HAP-1 (cell line): ENCODE measurements around the gene MPP4.
A peak's percentile ranks its signal among the peaks of the same experiment; 100 is the strongest.

Source experiments
- DNase-seq, 2 experiments: peaks; one replicate each; pipeline ENCODE4 v3.0.0-alpha.2; 2016 to 2020; ENCODE audit warnings: low spot score in 2 of 2
- H3K27me3 ChIP-seq: fragments of 250-450 bp; sonication (Bioruptor Pico); 2 replicates; pipeline ENCODE4 v1.5.1; 2020; ENCODE audit warnings: low read depth, mild to moderate bottlenecking, moderate library complexity
- H3K36me3 ChIP-seq: fragments of 250-450 bp; sonication (Bioruptor Pico); replicated peaks from 2 replicates; pipeline ENCODE4 v1.5.1; 2020; ENCODE audit warnings: mild to moderate bottlenecking
- H3K4me1 ChIP-seq: fragments of 250-450 bp; sonication (Bioruptor Pico); 2 replicates; pipeline ENCODE4 v1.5.1; 2020; ENCODE audit warnings: mild to moderate bottlenecking
- H3K4me3 ChIP-seq: fragments of 250-450 bp; sonication (Bioruptor Pico); 2 replicates; pipeline ENCODE4 v1.5.1; 2020; ENCODE audit warnings: mild to moderate bottlenecking, moderate library complexity
- H3K9me3 ChIP-seq: fragments of 250-450 bp; sonication (Bioruptor Pico); 2 replicates; pipeline ENCODE4 v1.5.1; 2020; ENCODE audit warnings: mild to moderate bottlenecking, moderate library complexity
- in situ Hi-C: fragments of 300-500 bp; cut with MboI; formaldehyde crosslinking; loops from 3 replicates; pipeline ENCODE4 v1.14.3; 2020; ENCODE audit warnings: low sequenced_read_pairs, inconsistent platforms, mixed read lengths

The MPP4 gene

DNA sequence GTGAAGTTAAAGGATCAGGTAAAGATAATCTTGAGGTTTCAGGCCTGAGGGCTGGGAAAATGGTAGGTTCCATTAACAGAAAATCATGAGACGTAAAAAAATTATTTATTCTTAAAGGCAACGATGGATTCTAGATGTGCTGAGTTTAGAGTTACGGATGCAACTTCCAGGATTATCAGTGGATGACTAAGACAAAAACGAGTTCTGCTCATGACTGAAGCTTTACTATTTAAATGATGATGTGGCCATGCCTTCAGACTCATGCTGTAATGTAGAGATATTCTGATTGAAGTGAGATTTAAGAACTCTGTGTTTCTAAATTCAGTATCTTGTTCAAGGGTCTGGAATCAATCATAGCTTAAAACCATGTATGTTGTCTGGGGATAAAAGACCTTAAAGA lies 60.1 kb downstream of the MPP4 start:
- no peaks in the 10 kb centered on the region for H3K4me1 ChIP-seq
- H3K36me3 ChIP-seq, result peaks cover 13% of the 10 kb centered on the region
- H3K4me3 ChIP-seq, result no peak overlapping the region
- H3K9me3 ChIP-seq, result no peaks in the 10 kb centered on the region
- no peak for DNase-seq
- no peaks in the 10 kb centered on the region for H3K27me3 ChIP-seq
- in situ Hi-C loops, result no loop called here

DNA sequence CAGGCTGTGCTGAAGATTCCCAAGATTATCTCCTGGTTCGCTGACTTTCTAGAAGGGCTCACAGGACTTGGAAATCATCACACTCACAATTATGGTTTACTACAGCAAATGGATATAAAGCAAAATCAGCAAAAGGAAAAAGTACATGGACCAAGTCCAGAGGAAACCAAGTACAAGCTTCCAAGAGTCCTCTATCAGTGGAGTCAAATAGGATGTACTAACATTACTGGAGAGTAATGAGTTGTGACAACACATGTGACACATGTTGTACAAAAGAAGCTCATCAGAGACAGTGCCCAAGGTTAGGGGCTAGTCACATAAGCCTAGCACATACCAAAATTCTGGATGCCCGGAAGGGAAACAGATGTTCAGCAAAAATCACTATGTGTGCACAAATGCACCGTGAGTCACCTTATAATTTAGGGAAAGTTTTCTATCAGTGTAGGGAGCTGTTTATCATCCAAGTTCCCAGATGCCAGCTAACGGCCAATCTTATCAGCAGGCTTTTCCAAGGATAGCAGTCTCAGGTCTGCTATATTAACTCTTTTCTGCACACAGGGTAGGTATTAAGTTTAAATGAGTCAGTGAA lies 64.7 kb downstream of the MPP4 start:
- Histone ChIP-seq H3K4me3 (no peak overlapping the region), H3K36me3 (peaks cover 27% of the 10 kb centered on the region), H3K4me1 (0 out of 2 replicates have a peak, but pooled peaks cover 5% of the 10 kb centered on the region), H3K27me3 (no peaks in the 10 kb centered on the region), H3K9me3 (no peaks in the 10 kb centered on the region)
- DNase-seq, result no peak
- in situ Hi-C loops, result no loop called here

DNA sequence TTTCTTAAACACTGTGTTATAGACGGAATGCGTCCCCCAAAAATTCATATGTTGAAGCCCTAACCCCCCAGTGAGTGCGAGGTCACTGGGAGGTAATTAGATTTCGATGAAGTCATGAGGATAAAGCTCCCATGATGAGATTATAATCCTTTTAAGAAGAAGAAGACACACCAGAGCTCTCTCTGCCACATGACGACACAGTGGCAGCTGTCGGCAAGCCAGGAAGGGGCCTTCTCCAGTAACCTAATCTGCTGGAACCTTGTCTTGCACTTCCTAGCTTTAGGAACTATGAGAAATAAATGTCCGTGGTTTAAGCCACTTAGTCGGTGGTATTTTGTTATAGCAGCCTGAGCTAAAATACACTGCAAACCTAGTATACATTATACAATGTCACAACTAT lies 67.4 kb downstream of the MPP4 start:
- Histone ChIP-seq H3K27me3 (no peaks in the 10 kb centered on the region), H3K9me3 (no peaks in the 10 kb centered on the region), H3K4me3 (no peak overlapping the region), H3K36me3 (peaks cover 15% of the 10 kb centered on the region), H3K4me1 (0 out of 2 replicates have a peak, but pooled peaks cover 5% of the 10 kb centered on the region)
- no peak for DNase-seq
- in situ Hi-C loops, result no loop called here

DNA sequence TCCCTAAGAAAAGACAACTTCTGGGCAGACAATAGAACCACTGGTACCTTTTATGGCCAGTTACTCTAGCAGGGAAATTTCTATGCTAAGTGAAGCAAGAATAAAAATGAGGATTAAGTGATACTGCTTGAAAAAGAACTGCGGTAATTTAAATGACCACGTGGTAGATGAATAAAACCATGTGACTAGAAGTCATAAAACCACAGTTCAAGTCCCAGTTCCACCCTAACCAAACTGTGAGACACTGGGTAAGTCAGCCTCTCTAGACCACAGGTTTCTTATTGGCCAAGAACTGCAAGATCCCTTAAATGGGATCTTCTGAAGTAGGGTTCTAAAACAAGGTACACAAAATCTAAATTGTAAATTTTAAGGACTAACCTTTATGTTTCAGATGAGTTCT lies 67.9 kb downstream of the MPP4 start:
- H3K4me1 ChIP-seq, result 0 out of 2 replicates have a peak, but pooled peaks cover 5% of the 10 kb centered on the region
- H3K4me3 ChIP-seq, result no peak overlapping the region
- H3K27me3 ChIP-seq, result no peaks in the 10 kb centered on the region
- in situ Hi-C loops, result no loop called here
- DNase-seq, result peak in 1 of 2 experiments; percentile 41
- H3K36me3 ChIP-seq, result peaks cover 13% of the 10 kb centered on the region
- no peaks in the 10 kb centered on the region for H3K9me3 ChIP-seq

DNA sequence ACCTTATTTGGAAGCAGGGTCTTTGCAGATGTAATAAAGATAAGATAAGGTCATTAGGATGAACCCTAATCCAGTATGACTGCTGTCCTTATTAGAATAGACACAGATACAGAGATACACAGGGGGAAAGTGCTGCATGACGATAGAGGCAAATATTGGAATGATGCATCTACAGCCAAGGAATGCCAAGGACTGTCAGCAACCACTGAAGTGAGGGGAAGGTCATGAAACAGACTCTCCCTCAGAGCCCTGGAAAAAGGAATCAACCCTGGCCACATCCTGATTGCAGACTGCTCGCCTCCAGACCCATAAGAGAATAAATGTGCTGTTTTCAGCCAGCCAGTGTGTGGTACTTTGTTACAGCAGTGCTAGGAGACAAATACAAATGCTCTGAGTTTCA lies 69.9 kb downstream of the MPP4 start:
- Histone ChIP-seq H3K27me3 (no peaks in the 10 kb centered on the region), H3K4me1 (0 out of 2 replicates have a peak, but pooled peaks cover 5% of the 10 kb centered on the region), H3K36me3 (peaks cover 13% of the 10 kb centered on the region; the same call in 1 of the 2 replicates), H3K9me3 (no peaks in the 10 kb centered on the region), H3K4me3 (no peak overlapping the region)
- no peak for DNase-seq
- in situ Hi-C loops, result no loop called here

DNA sequence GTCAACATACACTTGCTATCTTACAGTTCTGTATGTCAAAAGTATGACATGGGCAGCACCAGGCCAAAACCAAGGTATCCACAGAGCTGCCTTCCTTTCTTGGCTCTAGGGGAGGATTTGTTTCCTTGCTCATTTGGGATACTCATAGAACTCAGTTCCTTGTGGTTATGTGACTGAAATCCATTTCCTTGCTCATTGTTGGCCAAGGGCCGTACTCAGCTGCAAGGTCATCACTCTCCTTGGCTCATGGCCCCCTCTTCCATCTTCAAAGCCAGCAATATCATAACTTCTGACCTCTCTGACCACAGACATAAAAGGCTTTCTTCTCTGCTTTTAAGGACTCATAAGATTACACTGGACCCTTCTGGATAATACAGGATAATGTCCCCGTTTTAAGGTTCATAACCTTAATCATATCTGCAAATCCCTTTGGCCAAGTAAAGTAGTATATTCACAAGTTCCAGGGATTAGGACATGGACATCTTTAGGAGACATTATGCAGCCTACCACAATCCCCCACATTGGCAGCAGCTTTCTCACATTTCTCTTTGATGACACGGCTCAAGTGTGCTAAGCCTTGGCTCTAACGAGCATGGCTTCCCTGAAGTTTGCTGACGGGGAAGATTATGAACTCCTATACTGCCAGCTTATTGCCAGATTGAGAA lies 76.0 kb downstream of the MPP4 start:
- DNase-seq, result no peak
- in situ Hi-C loops, result no loop called here
- Histone ChIP-seq H3K4me3 (no peak overlapping the region), H3K4me1 (no peaks in the 10 kb centered on the region), H3K36me3 (no peaks in the 10 kb centered on the region), H3K9me3 (no peaks in the 10 kb centered on the region), H3K27me3 (no peaks in the 10 kb centered on the region)

DNA sequence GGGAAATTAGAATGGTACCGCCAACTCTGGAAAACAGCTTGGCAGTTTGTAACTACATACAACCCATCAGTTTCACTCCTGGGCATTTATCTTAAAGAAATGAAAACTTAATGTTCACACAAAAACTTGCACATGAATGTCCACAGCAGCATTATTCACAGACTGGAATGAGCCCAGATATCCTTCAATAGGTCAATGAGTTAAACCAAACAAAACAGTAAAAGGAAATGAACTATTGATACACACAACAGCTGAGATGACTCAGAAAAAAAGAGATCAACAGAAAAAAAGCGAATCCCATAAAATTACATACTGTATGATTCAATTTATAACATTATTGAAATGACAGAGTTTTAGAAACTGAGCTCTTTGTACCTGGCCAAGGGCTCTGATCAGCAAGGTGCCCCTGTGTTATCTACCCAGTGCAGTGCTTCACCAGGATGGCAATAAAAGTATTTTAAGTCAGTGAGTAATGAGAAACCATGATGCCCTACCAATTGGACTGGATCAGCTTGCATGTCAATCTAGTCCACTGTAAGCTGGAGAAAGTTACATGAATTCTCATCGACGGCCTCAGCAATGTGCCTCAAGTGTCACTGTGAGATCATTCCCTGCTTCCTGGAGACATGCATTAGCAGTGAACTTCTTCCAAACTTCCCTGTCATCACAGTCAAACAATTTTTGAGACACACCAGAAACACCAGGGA lies 77.0 kb downstream of the MPP4 start:
- DNase-seq, result no peak
- no peaks in the 10 kb centered on the region for H3K9me3 ChIP-seq
- no peaks in the 10 kb centered on the region for H3K4me1 ChIP-seq
- no peaks in the 10 kb centered on the region for H3K36me3 ChIP-seq
- H3K27me3 ChIP-seq, result no peaks in the 10 kb centered on the region
- in situ Hi-C loops, result no loop called here
- no peak overlapping the region for H3K4me3 ChIP-seq

DNA sequence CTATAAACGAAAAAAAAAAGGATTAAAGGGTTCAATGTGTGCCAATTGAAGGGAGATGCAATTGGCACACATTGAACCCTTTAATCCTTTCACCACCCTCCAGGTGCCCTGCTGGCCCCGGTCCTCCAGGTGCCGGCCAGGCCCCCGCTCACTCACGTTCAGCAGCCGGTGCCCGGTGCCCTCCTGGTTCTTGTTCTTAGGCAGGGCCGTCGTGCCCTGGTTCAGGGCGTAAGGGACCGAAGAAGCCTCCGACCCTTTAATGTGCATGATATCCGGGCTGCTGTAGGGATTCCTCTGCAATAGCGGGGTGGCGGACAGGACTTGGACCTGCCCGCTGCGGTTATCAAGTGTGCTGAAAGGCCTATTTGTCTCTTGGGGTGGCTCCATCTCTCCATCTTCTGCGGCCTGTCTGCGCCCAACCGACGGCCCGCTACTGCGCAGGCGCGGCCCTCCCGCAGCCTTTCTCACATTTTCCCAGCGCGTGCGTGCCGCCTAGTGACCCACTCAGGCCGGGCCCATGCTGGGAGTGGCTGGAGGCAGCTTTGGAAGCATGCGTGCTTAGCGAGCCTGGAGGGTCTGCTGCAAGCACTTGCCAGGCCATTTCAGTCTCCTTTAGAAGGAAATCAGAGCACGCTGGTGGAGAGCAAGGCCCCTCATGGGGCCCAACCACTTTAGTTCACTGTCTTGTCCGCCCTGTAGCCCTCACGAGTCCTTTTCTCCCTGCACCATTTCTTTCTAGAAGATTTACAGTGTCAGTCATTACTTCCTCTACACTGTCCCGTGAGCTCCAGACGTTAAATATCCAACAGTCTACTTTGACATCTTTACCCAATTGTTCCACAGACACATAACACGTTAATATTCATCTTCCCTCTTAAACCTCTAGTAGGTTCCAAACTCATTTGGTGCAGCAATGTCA lies 79.4 kb downstream of the MPP4 start:
- DNase-seq, result no peak
- no peaks in the 10 kb centered on the region for H3K9me3 ChIP-seq
- H3K4me3 ChIP-seq, result no peak overlapping the region
- H3K27me3 ChIP-seq, result no peaks in the 10 kb centered on the region
- no peaks in the 10 kb centered on the region for H3K4me1 ChIP-seq
- in situ Hi-C loops, result no loop called here
- no peaks in the 10 kb centered on the region for H3K36me3 ChIP-seq

DNA sequence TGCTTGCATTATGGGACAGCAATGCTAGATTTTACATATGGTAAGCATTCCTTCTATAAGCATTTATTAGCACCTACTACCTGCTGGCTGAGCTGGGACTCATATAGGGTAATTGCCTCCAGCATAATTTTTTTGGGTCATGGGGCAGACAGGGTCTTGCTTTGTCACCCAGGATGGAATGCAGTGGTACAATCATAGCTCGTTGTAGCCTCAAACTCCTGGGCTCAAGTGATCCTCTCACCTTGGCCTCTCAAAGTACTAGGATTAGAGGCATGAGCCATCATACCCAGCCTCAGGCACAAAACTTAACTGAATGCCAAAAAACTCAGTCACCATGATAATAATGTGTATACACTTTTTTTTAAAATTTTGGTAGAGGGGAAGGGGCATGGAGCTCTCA lies 90.4 kb downstream of the MPP4 start:
- Histone ChIP-seq H3K9me3 (no peaks in the 10 kb centered on the region; the same call in 1 of the 2 replicates), H3K4me1 (no peaks in the 10 kb centered on the region; the same call in 1 of the 2 replicates), H3K27me3 (peaks cover 23% of the 10 kb centered on the region), H3K4me3 (no peak overlapping the region), H3K36me3 (no peaks in the 10 kb centered on the region)
- DNase-seq, result no peak
- in situ Hi-C loops, result no loop called here

DNA sequence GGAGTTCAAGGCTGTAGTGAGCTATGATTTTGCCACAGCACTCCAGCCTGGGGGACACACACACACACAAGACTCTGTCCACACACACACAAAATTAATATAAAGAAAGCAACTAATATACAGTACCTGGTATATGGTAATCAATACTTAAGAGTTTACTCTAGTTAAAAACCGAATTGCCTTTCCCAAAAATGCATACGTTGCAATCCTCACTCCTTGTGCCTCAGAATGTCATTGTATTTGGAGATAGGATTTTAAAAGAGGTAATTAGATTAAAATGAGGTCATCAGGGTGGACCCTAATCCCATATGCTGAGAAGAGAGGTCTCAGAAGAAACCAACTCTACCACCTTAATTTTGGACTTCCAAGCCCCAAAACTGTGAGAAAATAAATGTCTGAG lies 90.9 kb downstream of the MPP4 start:
- Histone ChIP-seq H3K4me3 (no peak overlapping the region), H3K4me1 (peaks cover 4% of the 10 kb centered on the region), H3K27me3 (peaks cover 24% of the 10 kb centered on the region), H3K9me3 (no peaks in the 10 kb centered on the region; the same call in 1 of the 2 replicates), H3K36me3 (no peaks in the 10 kb centered on the region)
- DNase-seq, result no peak
- in situ Hi-C loops, result no loop called here

DNA sequence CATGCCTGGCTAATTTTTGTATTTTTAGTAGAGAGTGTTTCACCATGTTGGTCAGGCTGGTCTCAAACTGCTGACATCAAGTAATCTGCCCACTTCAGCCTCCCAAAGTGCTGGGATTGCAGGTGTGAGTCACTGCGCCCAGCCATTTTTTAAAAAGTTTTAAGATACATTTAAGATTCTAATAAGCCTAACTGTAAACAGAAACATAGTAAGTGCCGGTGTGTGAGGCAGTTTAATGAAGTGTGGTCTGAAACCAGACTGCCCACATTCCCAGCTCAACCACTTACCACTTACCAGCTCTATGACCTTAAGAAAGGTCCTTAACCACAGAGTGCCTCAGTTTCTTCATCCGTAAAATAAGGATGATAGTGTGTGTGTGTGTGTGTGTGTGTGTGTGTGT lies 97.5 kb downstream of the MPP4 start:
- peaks cover 22% of the 10 kb centered on the region for H3K27me3 ChIP-seq
- peaks cover 2% of the 10 kb centered on the region; the same call in 1 of the 2 replicates for H3K9me3 ChIP-seq
- H3K36me3 ChIP-seq, result no peaks in the 10 kb centered on the region
- no peak for DNase-seq
- H3K4me3 ChIP-seq, result no peak overlapping the region
- peaks cover 4% of the 10 kb centered on the region for H3K4me1 ChIP-seq
- in situ Hi-C loops, result no loop called here

DNA sequence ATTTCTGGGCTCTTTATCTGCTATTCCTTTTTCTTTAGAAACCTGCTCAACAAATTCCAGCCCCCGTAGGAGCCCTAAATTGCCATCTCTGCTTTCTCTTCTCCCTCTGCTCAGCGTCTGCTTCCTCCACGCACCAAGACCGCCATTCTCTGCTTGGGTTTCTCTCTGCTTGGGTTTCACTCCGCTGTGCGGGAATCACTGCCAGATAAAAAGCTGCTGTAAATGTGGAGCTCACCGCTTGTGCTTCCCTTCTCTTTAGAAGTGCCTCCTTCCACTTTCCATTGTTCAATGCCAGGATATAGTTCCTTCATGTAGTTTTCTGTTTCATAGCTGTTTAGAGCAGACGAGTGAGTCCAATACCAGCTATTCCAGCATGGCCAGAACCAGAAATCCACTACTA lies 101.0 kb downstream of the MPP4 start:
- H3K9me3 ChIP-seq, result peaks cover 2% of the 10 kb centered on the region; the same call in 1 of the 2 replicates
- H3K36me3 ChIP-seq, result no peaks in the 10 kb centered on the region
- H3K27me3 ChIP-seq, result no peaks in the 10 kb centered on the region
- in situ Hi-C loops, result no loop called here
- H3K4me3 ChIP-seq, result no peak overlapping the region
- DNase-seq, result no peak
- no peaks in the 10 kb centered on the region for H3K4me1 ChIP-seq
